Smooth muscle cell (in vitro differentiated cells): ENCODE data around the gene TLE5. TPM values are rescaled to one million over a fixed set of nuclear protein-coding genes. Genes with fewer than 3 reads are reported as not detected.
"Not testable (repeated sequence)": the region's sequence is repeated elsewhere in the genome, so short reads cannot be mapped to it uniquely, and the experiment has no call there.

ENCODE experiments used
- DNase-seq: peaks from one replicate; lab custom pipeline; 2025; ENCODE audit not compliant: unreplicated experiment; lab: John Stamatoyannopoulos, UW
- H2AFZ ChIP-seq: fragments of 200-600 bp; sonication (generic); 2 replicates; pipeline ENCODE4 v1.6.0; 2016; ENCODE audit warnings: antibody characterized with exemption, low read depth, mild to moderate bottlenecking
- H3F3A ChIP-seq: fragments of 200-600 bp; sonication (generic); 2 replicates; pipeline ENCODE4 v1.6.0; 2017; ENCODE audit warnings: antibody characterized with exemption, low read depth
- H3K27ac ChIP-seq: fragments of 200-600 bp; sonication (generic); 2 replicates; pipeline ENCODE4 v1.5.1; 2016; ENCODE audit warnings: low read depth, mild to moderate bottlenecking
- H3K27me3 ChIP-seq: fragments of 200-600 bp; sonication (generic); 2 replicates; pipeline ENCODE4 v1.6.1; 2016; ENCODE audit warnings: low read depth, mild to moderate bottlenecking
- H3K36me3 ChIP-seq: fragments of 200-600 bp; sonication (generic); 2 replicates; pipeline ENCODE4 v1.5.1; 2016; ENCODE audit warnings: low read depth
- H3K4me1 ChIP-seq: fragments of 200-600 bp; sonication (generic); 2 replicates; pipeline ENCODE4 v1.5.1; 2016; ENCODE audit warnings: low read depth
- H3K4me2 ChIP-seq: fragments of 200-600 bp; sonication (generic); 2 replicates; pipeline ENCODE4 v1.6.0; 2016; ENCODE audit warnings: mild to moderate bottlenecking
- H3K4me3 ChIP-seq: fragments of 200-600 bp; sonication (generic); 2 replicates; pipeline ENCODE4 v1.5.1; 2016; ENCODE audit warnings: mild to moderate bottlenecking
- H3K79me2 ChIP-seq: fragments of 200-600 bp; sonication (generic); 2 replicates; pipeline ENCODE4 v1.6.0; 2016; ENCODE audit warnings: low read depth, mild to moderate bottlenecking
- H3K9ac ChIP-seq: fragments of 200-600 bp; sonication (generic); 2 replicates; pipeline ENCODE4 v1.6.0; 2016; ENCODE audit warnings: low read depth
- H3K9me3 ChIP-seq: fragments of 200-600 bp; sonication (generic); replicated peaks from 2 replicates; pipeline ENCODE4 v1.5.1; 2016; ENCODE audit warnings: low read depth
- H4K20me1 ChIP-seq: fragments of 200-600 bp; sonication (generic); 2 replicates; pipeline ENCODE4 v1.6.0; 2016; ENCODE audit warnings: low read depth
- CTCF ChIP-seq: fragments of 200-600 bp; sonication (generic); IDR thresholded peaks from 2 replicates; pipeline ENCODE4 v1.5.1; 2017; ENCODE audit warnings: borderline replicate concordance, mild to moderate bottlenecking, antibody characterized with exemption; ENCODE audit not compliant: insufficient read depth, poor library complexity, severe bottlenecking
- WGBS: methylation state at CpG from one replicate; pipeline ENCODE4 v1.1.7; 2016; ENCODE audit warnings: low lambda C conversion rate; 5-methylcytosine and 5-hydroxymethylcytosine counted together
- polyA plus RNA-seq: library from polyadenylated mRNA; unstranded; fragments of >200 nt; fragmentation: Nextera tagmentation; extraction: Ambion mirVana; gene quantifications from 2 replicates; pipeline ENCODE4 v1.2.1, GENCODE V29; 2016
- total RNA-seq: library from RNA; depleted of rRNA; stranded (reverse); fragments of >200 nt; gene quantifications from 2 replicates; pipeline ENCODE4 v1.2.3, GENCODE V29; 2014

Gene TLE5
- total and polyA plus RNA-seq, 2 experiments from 2014 or later = 146 to 274 TPM

- no peak overlapping the region for H3K4me2 ChIP-seq
- H3K27ac ChIP-seq = no peak overlapping the region
- TF ChIP-seq CTCF = no peak
- H3K4me3 ChIP-seq = no peak overlapping the region
- no peak for DNase-seq
- peaks cover 8% of the 10 kb centered on the region for H3K4me1 ChIP-seq
- no peak overlapping the region for H2AFZ ChIP-seq
- peaks cover 50% of the 10 kb centered on the region for H4K20me1 ChIP-seq
- no peaks in the 10 kb centered on the region for H3K36me3 ChIP-seq
- H3K27me3 ChIP-seq = no peaks in the 10 kb centered on the region
- H3K9me3 ChIP-seq = no peaks in the 10 kb centered on the region
- peaks cover under 1% of the 10 kb centered on the region for H3K79me2 ChIP-seq
- no peak overlapping the region for H3K9ac ChIP-seq
- WGBS = 92% methylated on average over 4 of the region's 4 CpGs
- H3F3A ChIP-seq = peaks cover 6% of the 10 kb centered on the region
Measured at GRCh38 chr19:3054265-3054971, 7.9 kb downstream of the TLE5 start.

GRCh38 chr19:3053780-3054179 is 8.5 kb downstream of the TLE5 start:
- no peaks in the 10 kb centered on the region for H3K79me2 ChIP-seq
- no peak overlapping the region for H3K9ac ChIP-seq
- no peak overlapping the region for H3K27ac ChIP-seq
- no peak overlapping the region for H3K4me3 ChIP-seq
- DNase-seq = no peak
- no peak for TF ChIP-seq CTCF
- H3K27me3 ChIP-seq = no peaks in the 10 kb centered on the region
- H3K9me3 ChIP-seq = no peaks in the 10 kb centered on the region
- WGBS = 92% methylated on average over 16 of the region's 21 CpGs
- H3K4me1 ChIP-seq = peaks cover 8% of the 10 kb centered on the region
- H4K20me1 ChIP-seq = peaks cover 44% of the 10 kb centered on the region
- H3F3A ChIP-seq = peaks cover 6% of the 10 kb centered on the region
- H3K4me2 ChIP-seq = no peak overlapping the region
- no peak overlapping the region for H2AFZ ChIP-seq
- no peaks in the 10 kb centered on the region for H3K36me3 ChIP-seq

- no peak overlapping the region for H3K9ac ChIP-seq
- H3K4me1 ChIP-seq = peaks cover 8% of the 10 kb centered on the region
- H3K9me3 ChIP-seq = no peaks in the 10 kb centered on the region
- no peaks in the 10 kb centered on the region for H3K79me2 ChIP-seq
- H3K4me3 ChIP-seq = no peak overlapping the region
- no peak overlapping the region for H3K4me2 ChIP-seq
- no peaks in the 10 kb centered on the region for H3K27me3 ChIP-seq
- H3K27ac ChIP-seq = no peak overlapping the region
- no peak for TF ChIP-seq CTCF
- 92% methylated on average over 14 of the region's 15 CpGs for WGBS
- no peaks in the 10 kb centered on the region for H3K36me3 ChIP-seq
- peaks cover 38% of the 10 kb centered on the region for H4K20me1 ChIP-seq
- no peak for DNase-seq
- H2AFZ ChIP-seq = no peak overlapping the region
- H3F3A ChIP-seq = peaks cover 6% of the 10 kb centered on the region
Measured at GRCh38 chr19:3053218-3053621, 9.1 kb downstream of the TLE5 start.

GRCh38 chr19:3050016-3050415 is 12.3 kb downstream of the TLE5 start:
- not testable (repeated sequence) for H3K4me2 ChIP-seq
- peaks cover 11% of the 10 kb centered on the region for H3F3A ChIP-seq

More at GRCh38 chr19:3050016-3050415, 12.3 kb downstream of the TLE5 start:
- H3K27ac ChIP-seq, DNase-seq, H3K9me3 ChIP-seq, H3K9ac ChIP-seq, H3K4me3 ChIP-seq, H3K36me3 ChIP-seq, H3K4me1 ChIP-seq, H2AFZ ChIP-seq, H4K20me1 ChIP-seq, H3K79me2 ChIP-seq, H3K27me3 ChIP-seq: not testable (repeated sequence)
- WGBS = 96% methylated on average over 7 of the region's 7 CpGs
